NCI-H1092 (cell line): ENCODE data around the gene NEDD8.
A peak's percentile ranks its signal among the peaks of the same experiment; 100 is the strongest.
"Not testable (repeated sequence)": the region's sequence is repeated elsewhere in the genome, so short reads cannot be mapped to it uniquely, and the experiment has no call there.

Experiments used
- DNase-seq: peaks from one replicate; lab custom pipeline; 2025; lab: John Stamatoyannopoulos, UW

NEDD8 gene

GRCh38 chr14:24247422-24247821 is 15.3 kb upstream of the NEDD8 start:
- DNase-seq = no peak

- no peak for DNase-seq
Measured at GRCh38 chr14:24246765-24247212, 14.6 kb upstream of the NEDD8 start.

DNA sequence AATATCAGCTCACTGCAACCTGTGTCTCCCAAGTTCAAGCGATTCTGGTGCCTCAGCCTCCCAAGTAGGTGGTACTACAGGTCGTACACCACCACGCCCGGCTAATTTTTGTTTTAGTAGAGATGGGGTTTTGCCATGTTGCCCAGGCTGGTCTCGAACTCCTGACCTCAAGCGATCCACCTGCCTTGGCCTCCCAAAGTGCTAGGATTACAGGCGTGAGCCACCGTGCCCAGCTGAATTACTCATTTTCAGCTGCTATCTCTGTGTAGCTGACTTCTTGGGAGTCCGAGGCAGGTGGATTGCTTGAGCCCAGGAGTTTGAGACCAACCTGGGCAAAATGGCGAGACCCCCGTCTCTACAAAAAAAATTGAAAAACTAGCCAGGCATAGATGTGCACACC is 13.2 kb upstream of the NEDD8 start:
- not testable (repeated sequence) for DNase-seq

- no peak for DNase-seq
Measured at GRCh38 chr14:24243336-24243836, 11.2 kb upstream of the NEDD8 start.

DNA sequence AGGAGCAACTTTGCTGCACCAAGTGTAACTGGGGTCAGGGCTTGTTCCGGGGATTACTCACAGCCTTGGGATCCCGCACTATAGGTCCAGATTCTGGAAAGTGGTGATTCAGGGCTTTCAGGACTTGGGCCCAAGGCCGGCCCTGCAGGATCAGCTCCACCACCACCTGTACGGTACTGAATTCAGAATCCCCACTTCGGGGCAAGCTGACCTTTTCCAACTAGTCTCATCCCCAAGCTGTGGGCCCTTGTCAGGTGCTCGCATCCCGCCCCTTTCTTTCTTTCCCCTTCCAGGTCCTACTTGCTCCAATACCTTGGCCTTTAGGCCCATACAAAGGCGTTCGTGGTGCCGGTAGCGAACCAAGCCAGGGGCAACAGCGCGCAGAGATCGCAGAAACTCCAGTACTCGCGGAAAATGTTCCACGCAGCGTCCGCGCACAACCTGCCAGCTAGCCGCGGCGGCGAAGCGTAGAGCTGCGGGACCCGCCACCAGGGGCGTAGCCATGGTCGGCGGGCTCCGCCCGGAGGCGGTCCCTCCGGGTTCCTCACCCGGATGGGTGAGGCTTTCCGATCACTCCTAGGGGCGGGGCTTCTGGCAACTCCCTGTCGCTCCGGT is 9.8 kb upstream of the NEDD8 start:
- peak; percentile 95 for DNase-seq

GRCh38 chr14:24240110-24240918 is 8.1 kb upstream of the NEDD8 start:
- DNase-seq = no peak

GRCh38 chr14:24238527-24239037 is 6.4 kb upstream of the NEDD8 start:
- no peak for DNase-seq

- DNase-seq = no peak
Measured at GRCh38 chr14:24238123-24238522, 6.0 kb upstream of the NEDD8 start.

GRCh38 chr14:24237463-24237955 is 5.3 kb upstream of the NEDD8 start:
- no peak for DNase-seq

DNA sequence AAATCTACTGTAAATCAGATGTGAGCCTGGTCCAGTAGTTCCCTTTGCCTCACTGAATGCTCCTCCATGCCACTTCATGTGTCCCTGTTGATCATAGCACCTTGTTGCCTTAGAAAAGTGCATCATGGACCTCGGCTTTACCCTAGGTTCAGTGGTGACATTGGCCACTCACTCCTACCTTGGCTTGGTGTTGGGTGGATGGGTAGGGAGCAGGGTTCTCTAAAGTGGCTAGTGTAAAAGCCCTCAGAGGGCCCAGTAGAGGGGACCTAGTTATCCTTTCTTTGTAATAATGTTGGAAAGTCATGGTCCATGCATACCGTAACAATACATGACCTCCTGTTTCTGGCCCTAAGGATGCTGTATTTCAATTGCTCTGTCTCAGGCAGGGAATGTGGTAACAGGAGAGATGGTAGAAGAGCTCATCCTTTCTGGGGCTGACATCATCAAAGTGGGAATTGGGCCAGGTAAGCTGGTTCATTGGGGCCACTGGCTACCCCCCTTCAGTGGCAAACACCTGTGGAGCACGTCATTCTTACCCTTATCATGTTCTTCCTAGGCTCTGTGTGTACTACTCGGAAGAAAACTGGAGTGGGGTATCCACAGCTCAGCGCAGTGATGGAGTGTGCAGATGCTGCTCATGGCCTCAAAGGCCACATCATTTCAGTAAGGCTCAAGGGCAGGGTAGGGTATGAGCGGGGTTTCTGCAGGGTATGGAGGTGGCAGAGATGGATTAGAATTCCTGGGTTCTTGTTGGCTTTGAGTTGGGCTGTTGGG is 4.7 kb upstream of the NEDD8 start:
- no peak for DNase-seq

DNA sequence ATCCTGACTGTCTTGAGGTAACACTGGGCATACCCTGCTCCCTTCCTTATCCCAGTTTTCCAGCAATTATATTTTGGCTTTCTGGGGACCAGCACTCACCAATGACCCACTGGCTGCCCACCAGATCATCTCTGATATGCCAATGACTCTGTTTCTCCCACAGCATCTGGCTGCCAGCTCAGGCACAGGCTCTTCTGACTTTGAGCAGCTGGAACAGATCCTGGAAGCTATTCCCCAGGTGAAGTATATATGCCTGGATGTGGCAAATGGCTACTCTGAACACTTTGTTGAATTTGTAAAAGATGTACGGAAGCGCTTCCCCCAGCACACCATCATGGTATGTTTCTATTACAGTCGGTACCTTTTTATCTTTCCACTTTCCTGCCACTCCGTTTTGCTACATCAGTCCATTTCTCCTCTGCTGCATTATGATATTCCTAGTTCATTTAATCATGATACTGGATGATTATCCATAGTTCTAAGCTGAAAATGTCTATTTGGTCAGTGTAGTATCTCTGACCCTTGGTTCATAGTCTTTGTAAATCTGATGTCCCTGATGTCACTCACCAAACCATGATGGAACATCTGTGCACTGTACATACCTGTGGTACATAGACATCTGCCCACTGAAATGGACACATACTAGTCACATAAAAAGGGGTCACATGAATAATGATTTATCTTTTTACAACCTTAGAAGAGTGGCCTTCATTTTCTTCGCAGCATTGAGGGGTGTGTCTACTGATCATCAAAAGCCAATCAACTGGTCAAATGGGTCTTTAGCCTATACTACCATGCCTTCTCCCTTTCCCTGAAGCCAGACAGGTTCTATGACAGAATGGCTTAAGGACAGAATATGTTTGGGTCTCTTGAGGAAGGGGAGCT is 3.9 kb upstream of the NEDD8 start:
- DNase-seq = no peak

GRCh38 chr14:24234095-24235005 is 2.2 kb upstream of the NEDD8 start:
- no peak for DNase-seq

- no peak for DNase-seq
Measured at GRCh38 chr14:24233538-24233866, 1.3 kb upstream of the NEDD8 start.

DNA sequence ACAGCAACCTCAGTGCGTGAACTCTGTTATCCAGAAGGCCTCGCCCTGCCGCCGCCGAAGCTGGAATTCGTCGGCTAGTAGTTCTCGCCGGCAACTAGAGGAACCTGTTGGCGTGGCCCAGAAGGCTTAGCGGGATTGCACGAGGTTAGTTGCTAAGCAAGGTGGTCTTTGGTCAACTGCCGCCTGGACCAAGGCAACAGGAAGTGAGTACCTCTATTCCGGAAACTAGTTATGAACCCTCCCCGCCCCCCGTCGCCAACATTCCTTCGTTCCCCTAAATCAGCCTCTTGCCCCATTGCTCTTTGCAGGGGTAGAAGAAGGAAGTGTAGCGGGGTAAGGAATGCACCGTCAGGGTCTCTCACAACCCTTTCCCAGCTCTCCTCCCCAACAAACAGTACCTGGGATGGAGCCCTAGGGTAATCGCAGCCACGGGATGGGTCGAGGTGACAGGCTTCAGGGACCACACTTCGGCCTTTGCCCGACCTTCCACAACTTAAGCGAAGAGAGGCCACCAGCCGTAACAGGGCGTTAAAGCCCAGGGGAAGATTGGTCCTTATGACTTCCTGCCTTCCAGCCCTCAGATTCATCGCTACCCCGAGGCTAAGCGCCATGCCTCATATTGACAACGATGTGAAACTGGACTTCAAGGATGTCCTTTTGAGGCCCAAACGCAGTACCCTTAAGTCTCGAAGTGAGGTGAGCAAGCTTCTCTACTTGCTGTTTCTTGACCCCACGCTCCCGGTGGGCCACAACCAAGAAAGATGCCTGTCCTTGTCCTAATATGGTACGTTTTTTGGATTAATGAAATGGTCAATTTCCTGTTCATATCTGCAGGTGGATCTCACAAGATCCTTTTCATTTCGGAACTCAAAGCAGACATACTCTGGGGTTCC is 724 bp upstream of the NEDD8 start, which contains the start of gene GMPR2:
GMPR2 (plus strand) TSS at position 285 of the 893 bp plus-strand sequence; CDS start at position 610, 325 bp downstream.
- peak; percentile 74 for DNase-seq

- no peak for DNase-seq
Measured at GRCh38 chr14:24231263-24232120, 675 bp downstream of the NEDD8 start.

DNA sequence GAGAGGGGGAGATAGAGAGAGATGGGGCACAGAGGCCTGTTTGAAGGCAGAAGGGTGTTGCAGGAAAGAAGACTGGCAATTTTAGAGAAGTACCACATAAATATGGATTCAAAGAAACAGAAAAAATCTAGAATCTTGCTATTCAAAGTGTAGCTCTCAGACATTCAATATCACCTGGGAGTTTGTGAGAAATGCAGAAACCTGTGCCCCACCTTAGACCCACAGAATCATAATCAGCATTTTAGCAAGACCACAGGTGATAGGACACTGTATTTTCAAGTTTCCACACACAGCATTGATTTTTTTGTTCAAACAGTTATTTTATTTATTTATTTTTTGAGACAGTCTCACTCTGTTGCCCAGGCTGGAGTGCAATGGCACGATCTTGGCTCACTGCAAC is 3.3 kb downstream of the NEDD8 start:
- no peak for DNase-seq

- DNase-seq = no peak
Measured at GRCh38 chr14:24226473-24226872, 5.7 kb downstream of the NEDD8 start.

- DNase-seq = no peak
Measured at GRCh38 chr14:24224618-24225071, 7.5 kb downstream of the NEDD8 start.
